ENCODE data around the gene CTBP1.

CTBP1 gene

DNA sequence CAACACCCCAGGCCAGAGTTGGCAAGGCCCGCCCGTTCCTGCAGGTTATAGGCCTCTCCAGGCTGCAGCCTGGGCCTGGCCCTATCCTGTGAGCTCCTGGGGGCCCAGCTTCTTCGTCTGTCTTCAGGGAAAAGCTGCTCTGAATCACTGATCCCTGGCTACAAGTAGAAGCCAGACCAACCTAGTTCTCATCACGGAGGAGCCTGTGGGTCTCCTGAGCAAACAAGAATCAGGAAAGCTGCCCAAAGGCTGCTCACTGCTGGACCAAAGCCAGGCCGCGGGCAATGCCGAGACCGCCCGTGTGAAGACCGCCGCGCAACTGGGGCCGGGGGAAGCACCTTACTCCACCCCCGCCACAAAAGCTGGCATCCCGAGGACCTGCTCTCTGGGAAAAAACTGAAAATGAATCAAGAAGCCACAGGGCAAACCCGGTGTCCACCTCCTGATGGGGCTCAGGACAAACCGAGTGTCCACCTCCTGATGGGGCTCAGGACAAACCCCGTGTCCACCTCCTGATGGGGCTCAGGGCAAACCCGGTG, 12.8 kb downstream of the CTBP1 start:
- DNase-seq, result no peak

DNA sequence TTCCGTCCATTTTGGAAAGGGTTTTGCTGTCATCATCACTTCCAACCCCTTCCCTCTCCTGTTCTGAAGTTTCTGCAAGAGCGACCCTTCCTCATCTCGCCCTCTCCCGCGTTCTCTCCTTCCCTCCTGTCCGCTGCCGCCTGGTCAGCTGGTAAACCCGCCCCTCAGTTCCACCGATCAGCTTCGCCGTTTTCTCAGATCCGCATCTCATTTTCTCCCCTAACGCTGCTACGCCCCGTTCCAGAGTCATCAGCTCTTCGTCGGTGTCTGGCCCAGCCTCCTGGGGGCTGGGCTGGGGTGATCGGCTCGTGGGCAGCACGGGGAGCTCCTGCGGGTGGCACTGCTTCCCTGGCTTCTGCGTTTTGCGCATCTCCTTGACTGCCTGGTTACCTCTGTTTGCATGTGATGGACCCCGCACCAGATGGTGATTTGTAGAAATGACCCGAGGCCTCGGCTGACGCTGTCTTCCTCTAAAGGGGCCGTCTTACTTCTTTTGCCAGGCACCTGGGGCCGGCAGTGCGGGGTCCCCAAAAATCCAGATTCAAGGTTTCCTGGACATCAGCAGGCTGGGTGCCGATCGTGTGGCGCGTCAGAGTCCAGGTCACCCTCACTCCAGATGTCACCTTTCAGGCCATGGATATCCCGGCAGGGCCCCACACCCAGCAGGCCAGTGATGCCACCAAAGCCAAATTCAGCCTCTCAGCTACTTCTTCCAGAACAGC, 13.4 kb downstream of the CTBP1 start:
- no peak for DNase-seq

DNA sequence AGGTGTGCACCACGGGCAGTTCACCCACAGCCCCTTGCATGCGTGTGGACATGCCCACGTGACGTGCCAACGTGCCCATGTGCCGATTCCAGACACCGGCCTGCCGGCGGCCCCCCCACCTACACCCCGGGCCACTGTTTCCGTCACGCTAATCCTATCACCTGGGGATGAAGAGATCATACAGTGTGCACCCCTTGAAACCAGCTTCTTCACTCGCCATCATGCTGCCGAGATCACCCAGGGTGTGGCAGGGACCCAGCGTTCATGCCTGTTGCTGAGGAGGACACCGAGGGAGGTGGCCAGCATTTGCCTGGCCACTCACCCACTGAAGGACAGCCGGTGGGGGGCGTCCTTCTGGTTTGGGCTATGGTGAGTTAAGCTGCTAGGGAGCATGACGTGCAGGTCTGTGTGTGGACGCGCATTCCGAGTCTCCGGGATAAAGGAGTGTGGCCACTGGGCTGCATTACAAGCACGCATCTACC, 14.1 kb downstream of the CTBP1 start:
- no peak for DNase-seq

DNA sequence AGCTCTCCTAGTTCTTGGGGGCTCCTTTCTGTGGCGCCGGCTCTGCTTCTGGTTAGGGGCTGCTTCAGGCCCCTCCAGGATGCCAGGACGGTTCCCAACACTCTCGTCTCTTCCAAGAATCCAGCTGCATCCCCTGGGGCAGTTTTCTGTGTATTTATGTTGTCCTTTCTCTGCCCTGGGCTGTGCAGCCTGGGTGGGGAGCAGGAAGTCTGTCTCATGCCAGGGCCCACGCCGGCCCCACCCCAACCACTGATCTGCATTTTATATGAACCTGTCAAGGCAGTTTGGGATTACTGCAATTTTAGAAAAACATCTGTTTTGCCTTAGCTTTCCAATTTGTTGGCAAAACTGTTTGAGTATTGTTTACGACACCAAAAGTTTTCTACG, 14.6 kb downstream of the CTBP1 start:
- no peak for DNase-seq

DNA sequence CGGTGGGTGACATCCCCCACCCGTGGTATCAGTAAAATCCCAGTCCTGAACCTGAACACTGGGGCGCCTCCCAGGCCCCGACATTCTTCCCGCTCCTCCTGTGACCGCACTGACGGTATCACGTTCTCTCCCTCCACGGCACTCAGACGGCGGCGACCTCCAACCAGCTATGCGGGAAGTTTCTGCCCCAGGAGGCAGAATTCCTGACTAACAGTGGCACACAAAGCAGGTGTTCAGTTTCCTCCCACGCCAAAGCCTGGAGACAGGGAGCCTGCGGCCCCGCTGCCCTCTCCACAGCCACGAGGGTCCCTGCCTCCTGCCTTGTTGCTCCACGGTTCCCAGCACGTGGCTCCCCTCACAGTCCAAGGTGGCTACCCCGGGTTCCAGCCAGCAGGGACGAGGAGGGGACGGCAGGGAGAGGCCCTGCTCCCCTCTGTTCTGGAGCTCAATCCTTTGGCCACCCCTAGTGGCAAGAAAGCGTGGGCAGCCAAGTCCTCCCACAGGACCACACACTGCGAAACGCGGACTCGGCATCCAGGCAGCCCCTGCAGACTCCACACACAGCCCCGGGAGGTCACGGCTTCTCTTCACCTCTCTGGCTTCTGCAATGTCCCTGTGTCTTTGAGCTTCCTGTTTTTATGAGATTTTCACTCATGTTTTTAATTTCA, 15.2 kb downstream of the CTBP1 start:
- no peak for DNase-seq

DNA sequence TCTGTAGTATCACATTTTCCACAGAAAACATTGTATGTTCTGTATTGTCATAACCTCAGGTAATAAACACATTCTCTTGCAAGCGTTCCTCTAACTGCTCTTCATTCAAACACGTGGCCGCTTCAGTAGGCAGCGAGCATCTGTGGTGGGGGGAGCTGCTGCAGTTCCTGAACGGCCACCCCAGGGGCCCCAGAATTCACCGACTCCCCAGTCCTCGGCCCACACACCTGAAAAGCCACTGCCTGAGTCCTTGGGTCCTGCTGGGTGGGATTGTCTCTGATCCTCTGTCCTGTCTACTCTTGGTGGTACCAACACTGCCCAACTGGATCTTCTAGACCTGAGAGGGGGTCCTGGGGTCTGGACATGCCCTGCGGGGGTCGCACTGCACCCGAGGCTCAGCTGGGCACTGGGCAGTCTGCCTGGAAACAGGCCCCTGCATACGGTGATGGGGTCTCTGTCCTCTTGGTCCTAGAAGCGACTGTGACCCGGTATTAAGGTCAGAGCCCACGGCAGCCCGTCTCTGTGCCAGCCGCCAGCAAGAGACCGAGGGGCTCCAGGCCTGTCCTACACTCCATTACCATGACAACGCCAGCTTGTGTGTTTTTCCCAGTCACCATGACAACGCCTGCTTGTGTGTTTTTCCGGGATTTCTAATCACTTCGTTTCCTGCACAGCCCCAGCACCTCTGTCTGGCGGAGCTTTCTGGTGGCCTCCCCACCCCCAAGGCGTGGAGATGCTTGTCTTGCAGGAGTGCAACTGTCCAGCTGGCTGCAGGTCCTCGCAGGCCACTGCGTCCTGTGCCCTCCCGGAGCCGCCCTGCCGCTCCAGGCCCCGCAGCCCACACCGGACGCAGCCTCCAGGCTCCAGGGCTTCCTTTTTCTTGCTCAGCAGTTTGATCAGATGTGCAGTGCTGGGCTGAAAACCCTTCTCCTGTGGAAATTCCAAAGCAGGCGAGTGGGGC, 16.0 kb downstream of the CTBP1 start:
- no peak for DNase-seq

DNA sequence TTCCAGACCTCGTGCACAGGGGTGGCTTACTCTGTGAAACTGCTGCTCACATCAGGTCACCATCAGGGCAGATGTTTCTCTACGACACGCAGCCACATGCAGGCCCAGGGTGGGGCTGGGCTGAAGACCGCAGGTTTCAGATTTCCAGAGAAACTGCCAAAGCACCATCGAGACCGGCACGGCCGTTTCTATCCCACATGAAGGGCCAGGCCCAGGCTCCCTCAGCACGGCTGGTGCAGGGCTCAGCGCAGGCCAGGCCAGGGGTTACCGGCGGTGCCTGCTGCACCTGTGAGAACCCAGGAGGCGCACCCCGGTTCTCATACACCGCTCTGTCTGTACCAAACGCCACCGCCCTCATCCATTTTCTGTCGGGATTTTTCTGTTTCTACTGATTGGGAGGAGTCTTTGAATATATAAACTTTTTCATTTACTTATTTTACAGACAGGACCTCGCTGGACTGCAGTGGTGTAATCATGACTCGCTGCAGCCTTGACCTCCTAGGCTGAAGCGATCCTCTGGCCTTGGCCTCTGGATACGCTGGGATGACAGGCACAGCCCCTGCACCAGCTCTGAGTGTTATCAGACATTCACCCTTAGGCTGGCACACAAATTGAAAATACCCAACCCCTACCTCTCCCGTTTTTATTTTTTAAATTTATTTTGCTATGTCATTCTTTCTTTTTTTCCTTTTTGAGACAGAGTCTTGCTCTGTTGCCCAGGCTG, 17.1 kb downstream of the CTBP1 start:
- no peak for DNase-seq

DNA sequence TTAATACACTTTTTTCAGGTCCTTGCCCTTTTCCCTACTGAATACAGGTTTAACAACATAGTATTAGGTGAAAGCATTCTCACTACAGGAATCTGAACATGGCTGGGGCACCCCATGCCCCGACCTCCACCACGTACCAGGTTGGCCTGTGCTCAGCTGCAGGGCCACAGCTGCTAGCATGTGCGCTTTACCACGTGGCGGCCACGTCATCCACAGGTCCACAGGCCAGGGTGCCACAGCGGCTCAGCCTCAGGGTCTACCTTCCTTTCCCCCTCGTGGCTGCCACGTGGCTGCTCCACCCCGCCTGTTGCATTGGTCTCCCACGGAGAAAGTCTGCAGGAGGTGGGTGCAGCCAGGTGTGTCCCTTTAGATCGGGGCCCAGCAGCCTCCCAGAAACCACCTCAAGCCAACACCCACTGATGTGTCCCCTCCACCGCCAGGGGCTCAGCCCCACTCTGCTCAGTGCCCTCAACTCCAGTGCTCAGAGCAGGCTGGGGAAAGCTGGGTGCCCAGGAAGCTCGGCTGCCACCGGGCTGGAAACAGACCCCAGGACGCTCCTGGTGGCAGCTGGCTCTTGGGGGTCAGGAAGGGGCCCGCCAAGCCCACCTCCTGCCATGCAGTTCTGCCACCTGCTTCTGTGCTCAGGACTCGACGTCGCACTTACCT, 17.8 kb downstream of the CTBP1 start:
- DNase-seq, result no peak

DNA sequence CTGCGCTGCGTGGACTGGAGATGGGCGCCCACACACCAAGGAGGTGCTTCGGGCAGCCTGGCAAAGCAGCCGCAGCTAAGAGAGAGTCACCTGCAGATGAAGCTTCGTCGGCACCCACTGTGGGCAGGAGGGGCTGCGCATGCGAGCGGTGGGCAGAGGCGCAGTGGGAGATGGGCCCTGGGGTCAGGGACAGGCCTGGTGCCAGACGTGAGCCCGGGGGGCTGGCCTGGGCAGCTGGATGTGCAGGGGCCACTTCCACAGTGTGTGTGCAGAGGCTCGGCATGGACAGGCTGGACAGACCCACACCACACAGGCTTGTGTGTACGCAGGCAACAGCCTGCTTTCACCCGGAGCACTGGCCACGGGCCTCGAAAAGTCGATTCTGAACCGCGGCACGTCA, 18.6 kb downstream of the CTBP1 start:
- no peak for DNase-seq

DNA sequence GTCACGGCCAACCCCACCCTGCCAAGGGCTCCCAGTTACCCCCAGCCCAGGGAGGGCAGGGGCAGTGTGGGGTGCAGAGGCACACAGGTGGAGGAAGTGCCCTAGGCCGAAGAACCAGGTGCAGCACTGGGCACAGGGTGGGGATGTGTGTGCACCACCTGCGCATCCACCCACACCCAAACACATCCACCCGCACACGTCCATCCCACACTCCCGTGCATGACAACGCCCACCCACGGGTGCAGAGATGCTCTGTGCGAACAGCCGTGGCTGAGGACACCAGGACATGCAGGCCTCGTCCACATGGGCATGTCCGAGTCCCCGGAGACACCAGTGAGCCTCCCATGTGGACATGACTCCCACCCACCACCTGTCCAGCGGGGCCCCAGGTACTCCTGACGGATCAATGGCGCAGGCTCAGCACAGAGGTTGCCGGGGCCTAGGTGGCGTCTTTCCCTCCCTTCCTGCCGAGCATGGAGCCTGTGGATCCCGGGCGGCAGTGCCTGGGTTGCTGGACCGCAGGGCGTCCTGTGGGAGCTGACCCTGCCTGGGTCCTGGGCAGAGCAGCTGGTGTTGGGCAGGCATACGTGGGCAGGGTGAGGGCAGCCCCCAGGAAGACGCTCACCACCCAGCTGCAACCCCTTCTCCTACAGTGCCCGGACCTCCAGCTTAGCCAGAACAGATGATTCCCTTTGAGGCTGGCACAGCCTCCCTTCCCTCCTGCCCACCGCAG, 19.6 kb downstream of the CTBP1 start:
- no peak for DNase-seq

DNA sequence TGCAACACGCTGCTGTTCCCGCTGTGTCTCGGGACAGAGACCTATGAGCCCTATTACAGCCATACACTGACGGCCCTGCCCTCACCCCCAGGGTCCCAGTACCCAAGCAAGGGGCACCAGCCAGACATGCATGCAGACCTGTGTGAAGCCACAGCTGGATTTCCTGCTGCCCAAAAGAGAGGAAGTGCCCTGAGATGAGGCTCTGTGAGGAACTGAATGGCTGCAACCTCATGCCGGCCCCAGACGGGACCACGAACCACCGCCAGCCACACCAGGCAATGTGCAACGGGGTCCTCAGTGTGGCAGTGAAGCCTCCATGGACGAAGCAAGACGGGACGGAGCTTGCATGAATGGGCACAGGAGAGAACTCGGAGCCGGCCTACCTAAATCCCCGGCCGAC, 21.1 kb downstream of the CTBP1 start:
- no peak for DNase-seq

DNA sequence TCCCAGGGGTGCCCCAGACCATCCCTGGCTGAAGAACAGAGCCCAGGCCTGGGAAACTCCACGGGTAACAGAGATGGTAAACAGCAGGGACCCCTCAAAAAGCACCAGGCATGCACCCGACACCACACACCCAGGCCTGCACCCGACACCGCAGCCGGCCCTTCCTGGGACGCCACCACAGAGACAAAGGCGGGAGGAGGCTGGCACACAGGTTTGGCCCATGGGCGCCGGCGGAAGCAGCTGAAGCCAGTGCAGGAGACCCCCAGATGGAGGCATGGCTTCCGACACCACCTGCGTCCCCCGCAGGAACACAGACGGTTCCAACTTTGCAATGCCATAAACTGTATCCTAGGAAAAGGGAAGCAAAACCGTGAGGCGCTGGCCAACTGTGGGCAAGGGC, 22.3 kb downstream of the CTBP1 start:
- DNase-seq, result no peak

DNA sequence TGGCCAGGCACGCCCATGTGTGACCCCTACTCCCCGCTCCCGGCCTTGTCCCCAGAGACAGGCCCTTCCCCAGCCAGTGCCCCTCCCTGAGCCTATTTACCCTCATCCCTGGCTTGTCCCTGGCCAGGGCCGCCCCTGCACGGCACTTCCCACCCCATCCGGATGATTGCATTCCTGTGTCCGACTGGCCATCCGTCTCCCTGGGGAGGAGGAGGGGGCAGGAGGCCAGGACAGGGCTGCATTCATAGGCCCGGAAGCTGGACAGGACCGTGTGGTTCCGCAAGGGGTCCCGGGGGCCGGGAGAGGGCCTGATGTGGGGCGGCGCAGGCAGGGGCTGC, 22.8 kb downstream of the CTBP1 start:
- no peak for DNase-seq

DNA sequence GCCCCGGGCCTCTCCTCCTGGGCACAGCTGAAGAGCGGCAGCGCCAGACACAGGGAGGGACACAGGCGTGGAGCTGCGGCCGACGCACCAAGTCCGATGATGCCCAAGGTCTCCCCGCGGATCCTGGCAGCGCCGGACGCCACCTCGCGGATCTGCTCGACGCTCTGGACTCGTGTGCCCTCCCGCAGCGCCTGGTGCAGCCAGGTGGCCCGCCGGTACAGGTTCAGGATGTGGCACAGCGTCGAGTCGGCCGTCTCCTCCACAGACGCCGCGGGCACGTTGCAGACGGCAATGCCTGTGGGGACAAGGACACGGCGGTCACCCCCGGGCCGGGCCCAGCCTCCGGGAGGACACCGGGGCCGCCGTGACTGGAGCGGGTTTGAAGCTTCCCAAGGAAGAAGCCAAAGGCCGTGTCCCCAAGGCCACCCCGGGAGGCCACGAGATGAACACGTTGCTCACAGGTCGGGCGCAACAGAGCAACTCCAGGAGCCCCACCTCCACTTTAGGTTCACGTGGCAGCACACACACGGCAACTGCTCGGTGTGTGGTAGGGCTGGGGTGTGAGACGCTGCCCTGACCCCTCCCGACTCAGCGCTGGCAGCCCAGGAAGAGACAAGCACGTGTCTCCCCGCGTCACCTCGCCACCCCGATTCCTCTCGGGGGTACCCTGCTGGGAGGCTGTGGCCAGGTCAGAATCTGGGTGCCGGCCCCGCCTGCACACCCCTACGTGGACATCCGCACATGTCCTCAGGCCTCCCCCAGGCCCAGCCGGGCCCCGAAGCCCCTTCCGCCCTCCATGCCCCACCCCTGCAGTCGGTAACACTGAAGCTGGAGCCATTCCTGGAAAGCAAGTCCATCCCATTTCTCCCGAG, 23.4 kb downstream of the CTBP1 start:
- DNase-seq, result no peak

DNA sequence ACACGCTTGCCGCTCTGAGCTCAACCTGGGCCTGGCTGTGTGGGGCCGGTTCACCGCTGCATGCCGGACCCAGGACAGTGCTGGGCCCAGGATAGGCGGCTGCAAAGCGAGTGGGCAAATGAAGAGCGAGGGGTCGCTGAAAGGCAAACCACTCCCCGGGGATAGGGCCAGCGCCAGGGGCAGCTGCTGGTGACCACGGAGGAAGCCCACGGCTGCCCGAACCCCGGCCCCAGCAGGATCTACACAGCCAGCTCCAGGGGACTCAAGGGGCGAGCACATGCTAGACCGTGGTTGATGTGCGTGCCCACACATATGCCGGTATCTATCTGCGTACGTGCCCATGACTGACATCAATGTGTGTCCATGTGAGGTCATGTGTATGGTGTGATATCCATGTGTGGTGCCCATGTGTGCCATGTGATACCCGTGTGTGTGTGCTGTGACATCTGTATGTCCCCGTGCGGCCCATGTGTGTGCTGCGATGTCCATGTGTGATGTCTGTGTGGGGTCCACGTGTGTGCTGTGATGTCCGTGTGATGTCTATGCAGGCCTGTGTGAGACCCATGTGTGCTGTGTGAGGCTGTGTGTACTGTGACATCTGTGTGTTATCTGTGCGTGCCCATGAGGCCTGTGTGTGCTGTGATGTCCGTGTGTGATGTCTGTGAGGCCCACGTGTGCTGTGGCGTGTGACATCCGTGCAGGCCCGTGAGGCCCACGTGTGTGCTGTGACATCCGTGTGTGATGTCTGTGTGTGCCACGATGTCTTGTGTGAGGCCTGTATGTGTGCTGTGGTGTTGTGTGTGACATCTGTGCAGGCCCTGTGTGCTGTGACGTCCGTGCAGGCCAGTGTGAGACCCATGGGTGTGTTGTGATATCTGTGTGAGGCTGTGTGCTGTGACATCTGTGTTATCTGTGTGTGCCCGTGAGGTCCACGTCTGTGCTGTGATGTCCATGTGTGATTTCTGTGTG, 24.8 kb downstream of the CTBP1 start:
- no peak for DNase-seq

DNA sequence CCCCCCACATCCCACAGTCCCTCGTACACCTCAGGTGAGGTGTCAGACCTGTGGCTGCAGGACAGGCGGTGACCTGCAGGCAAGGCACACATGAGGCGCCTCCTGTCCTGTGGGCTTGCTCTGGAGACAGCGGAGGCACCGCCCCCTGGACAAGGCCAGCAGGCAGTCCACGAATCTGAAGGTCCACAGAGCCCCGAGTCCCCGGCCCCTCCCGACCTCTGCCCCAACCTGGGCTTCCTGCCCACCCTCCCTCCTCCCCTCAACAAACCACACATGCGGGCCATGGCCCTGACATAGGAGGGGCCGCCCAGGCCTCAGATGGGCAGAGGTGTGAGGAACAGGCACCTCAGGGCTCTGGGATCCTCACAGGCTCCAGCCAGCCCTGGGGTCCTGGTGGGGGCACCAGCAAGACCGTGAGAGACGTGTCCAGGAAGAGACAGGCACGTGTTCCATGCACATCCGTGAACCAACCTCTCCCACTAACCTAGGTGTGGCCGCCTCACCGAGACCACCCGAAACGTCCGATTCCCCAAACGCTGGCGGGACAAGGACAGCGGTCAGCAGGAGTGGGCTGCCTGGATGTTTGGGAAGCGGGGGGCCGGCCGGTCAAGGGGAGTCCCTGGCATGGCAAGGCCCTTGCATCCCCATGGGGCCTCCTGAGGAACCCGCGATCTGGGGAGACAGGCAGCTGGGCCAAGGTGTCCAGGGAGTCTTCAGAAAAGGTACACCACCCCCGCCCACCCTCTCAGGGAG, 25.8 kb downstream of the CTBP1 start:
- no peak for DNase-seq

DNA sequence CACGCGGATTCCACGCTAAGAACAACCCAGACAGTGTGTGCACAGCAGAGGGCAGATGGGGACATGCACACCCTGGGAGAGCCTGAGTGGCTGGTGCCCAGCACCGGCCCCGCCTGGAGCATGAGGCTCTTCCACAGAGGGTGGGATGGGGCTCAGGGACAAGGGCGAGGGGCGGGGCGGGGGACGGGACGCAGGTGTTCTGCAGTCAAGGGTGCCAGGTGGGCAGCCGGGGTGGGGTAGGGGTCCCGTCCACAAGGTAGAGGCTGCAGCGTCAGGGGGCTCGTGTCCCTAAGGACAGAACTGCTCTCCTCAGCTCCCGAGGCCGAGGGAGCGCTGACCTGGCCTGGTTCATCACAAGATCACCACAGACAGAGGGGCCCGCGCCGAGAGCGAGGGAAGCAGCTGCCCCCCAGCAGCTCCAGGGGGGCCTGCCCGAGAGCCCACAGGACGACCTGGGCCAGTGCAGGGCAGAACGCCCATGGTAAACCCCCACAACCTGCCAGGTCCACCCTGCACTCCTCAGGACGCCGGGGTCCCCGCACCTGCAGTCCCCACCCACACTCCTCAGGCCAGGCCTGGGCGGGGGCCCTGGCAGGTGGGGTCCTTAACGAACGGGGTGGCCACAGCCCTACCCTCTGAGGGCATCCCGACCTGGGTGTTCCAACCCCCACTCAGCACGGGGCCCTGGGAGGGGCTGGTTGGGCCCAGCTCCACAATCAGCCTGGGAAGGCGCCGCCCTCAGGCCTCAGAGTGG, 26.7 kb downstream of the CTBP1 start:
- no peak for DNase-seq

Data from activated CD4-positive, CD25-positive, alpha-beta regulatory T cell treated with anti-CD3 and anti-CD28 coated beads, Interleukin-2, amount 50 U/mL, for 72 hours (primary cell).